ENCODE measurements around the gene BRME1.

BRME1 gene

GRCh38 chr19:13899912-13900584 is 5.9 kb downstream of the BRME1 start:
- TF ChIP-seq, protein P1, sequence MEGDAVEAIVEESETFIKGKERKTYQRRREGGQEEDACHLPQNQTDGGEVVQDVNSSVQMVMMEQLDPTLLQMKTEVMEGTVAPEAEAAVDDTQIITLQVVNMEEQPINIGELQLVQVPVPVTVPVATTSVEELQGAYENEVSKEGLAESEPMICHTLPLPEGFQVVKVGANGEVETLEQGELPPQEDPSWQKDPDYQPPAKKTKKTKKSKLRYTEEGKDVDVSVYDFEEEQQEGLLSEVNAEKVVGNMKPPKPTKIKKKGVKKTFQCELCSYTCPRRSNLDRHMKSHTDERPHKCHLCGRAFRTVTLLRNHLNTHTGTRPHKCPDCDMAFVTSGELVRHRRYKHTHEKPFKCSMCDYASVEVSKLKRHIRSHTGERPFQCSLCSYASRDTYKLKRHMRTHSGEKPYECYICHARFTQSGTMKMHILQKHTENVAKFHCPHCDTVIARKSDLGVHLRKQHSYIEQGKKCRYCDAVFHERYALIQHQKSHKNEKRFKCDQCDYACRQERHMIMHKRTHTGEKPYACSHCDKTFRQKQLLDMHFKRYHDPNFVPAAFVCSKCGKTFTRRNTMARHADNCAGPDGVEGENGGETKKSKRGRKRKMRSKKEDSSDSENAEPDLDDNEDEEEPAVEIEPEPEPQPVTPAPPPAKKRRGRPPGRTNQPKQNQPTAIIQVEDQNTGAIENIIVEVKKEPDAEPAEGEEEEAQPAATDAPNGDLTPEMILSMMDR (IDR thresholded peaks at IDR 0.05; ENCODE audit: low read depth, low read length) = no peak
- H3K4me3 ChIP-seq (ENCODE audit: low read depth, low read length) = no peak overlapping the region

GRCh38 chr19:13899393-13899792 is 6.5 kb downstream of the BRME1 start:
- no peak overlapping the region for H3K4me3 ChIP-seq (ENCODE audit: low read depth, low read length)
- TF ChIP-seq, protein P1 (IDR thresholded peaks at IDR 0.05; ENCODE audit: low read depth, low read length) = no peak

DNA sequence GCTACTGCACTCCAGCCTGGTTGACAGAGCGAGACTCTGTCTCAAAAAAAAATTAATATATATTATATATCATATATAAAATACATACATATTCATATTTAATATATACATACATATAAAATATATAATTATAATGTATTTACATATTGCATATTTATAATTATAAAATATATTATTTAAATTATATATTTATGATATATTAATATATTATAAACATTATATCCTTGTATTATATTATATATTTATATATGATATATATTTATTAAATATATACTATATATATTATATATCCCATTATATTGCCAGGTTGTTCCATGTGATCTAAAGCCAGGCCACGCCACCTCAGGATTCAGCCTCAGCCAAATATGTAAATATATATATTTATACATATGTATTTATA is 9.7 kb downstream of the BRME1 start:
- TF ChIP-seq, protein P1 (IDR thresholded peaks at IDR 0.05; ENCODE audit: low read depth, low read length) = no peak
- no peak overlapping the region for H3K4me3 ChIP-seq (ENCODE audit: low read depth, low read length)

DNA sequence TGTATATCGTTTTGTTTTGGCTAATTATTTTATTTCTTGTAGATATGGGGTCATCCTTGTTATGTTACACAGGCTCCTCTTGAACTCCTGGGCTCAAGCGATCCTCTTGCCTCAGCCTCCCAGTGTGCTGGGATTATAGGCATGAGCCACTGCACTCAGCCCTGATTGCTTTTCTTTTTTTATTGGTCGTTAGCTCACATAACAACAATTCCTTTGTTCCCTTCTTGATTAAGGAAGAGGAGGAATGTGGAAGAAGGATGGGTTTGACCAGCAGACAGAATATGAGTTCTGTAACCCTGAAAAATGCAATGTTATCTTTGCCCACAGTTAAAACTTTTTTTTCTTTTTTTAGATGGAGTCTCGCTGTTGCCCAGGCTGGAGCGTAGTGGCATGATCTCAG is 11.4 kb downstream of the BRME1 start:
- no peak overlapping the region for H3K4me3 ChIP-seq (ENCODE audit: low read depth, low read length)
- TF ChIP-seq, protein P1 (IDR thresholded peaks at IDR 0.05; ENCODE audit: low read depth, low read length) = no peak

- no peak overlapping the region for H3K4me3 ChIP-seq (ENCODE audit: low read depth, low read length)
- TF ChIP-seq, protein P1 (IDR thresholded peaks at IDR 0.05; ENCODE audit: low read depth, low read length) = no peak
Observed at GRCh38 chr19:13892870-13893269, 13.0 kb downstream of the BRME1 start.

GRCh38 chr19:13890136-13890535 is 15.8 kb downstream of the BRME1 start:
- TF ChIP-seq, protein P1 (IDR thresholded peaks at IDR 0.05; ENCODE audit: low read depth, low read length) = no peak
- H3K4me3 ChIP-seq (ENCODE audit: low read depth, low read length) = no peak overlapping the region

- H3K4me3 ChIP-seq (ENCODE audit: low read depth, low read length) = no peak overlapping the region
- TF ChIP-seq, protein P1 (IDR thresholded peaks at IDR 0.05; ENCODE audit: low read depth, low read length) = no peak
Observed at GRCh38 chr19:13888281-13888680, 17.6 kb downstream of the BRME1 start.
